Activated CD4-positive, CD25-positive, alpha-beta regulatory T cell treated with anti-CD3 and anti-CD28 coated beads, Interleukin-2, amount 50 U/mL, for 72 hours (primary cell): ENCODE data around the gene RNF150.
"Not testable (repeated sequence)": the region's sequence is repeated elsewhere in the genome, so short reads cannot be mapped to it uniquely, and the experiment has no call there.

Source experiments
- DNase-seq: peaks from one replicate; pipeline ENCODE4 v3.0.0; 2021

Gene RNF150

DNA sequence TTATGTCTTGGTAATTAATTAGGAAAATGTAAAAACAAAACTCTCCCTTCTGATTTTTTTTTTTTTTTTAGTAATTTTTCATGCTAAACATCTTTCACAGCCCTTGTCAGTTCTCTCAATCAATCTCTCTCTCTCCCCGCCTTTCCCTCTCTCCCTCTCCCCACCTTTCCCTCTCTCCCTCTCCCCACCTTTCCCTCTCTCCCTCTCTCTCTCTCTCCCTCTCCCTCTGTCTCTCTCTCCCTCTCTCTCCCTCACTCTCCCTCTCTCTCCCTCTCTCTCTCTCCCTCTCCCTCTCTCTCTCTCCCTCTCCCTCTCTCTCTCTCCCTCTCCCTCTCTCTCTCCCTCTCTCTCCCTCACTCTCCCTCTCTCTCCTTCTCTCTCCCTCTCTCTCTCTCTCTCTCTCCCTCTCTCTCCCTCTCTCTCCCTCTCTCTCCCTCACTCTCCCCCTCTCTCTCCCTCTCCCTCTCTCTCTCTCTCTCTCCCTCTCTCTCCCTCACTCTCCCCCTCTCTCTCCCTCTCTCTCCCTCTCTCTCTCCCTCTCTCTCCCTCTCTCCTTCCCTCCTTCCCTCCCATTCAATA, 322.6 kb downstream of the RNF150 start:
- DNase-seq = not testable (repeated sequence)
